ENCODE results near the gene HS6ST3.

Gene HS6ST3

GRCh38 chr13:96415831-96416385 is 326.0 kb downstream of the HS6ST3 start:
- Histone ChIP-seq H3K27me3 (ENCODE audit: control insufficient read depth, insufficient read depth, low read length, poor library complexity, severe bottlenecking) (no peaks in the 10 kb centered on the region), H3K4me3 (ENCODE audit: insufficient read depth, low read depth, low read length) (no peak overlapping the region), H3K4me1 (ENCODE audit: control insufficient read depth, insufficient read depth, low read length) (peaks cover 7% of the 10 kb centered on the region), H3K36me3 (ENCODE audit: control insufficient read depth, insufficient read depth, low read length) (no peaks in the 10 kb centered on the region), H3K9me3 (ENCODE audit: control insufficient read depth, low read length) (no peaks in the 10 kb centered on the region), H3K27ac (ENCODE audit: insufficient read depth, low read depth, low read length, poor library complexity, severe bottlenecking) (no peak overlapping the region)
- WGBS, 2 experiments = 100% methylated on average over 1 of the region's 1 CpG

- Histone ChIP-seq H3K36me3 (ENCODE audit: control insufficient read depth, insufficient read depth, low read length) (no peaks in the 10 kb centered on the region), H3K27ac (ENCODE audit: insufficient read depth, low read depth, low read length, poor library complexity, severe bottlenecking) (no peak overlapping the region), H3K27me3 (ENCODE audit: control insufficient read depth, insufficient read depth, low read length, poor library complexity, severe bottlenecking) (no peaks in the 10 kb centered on the region), H3K4me3 (ENCODE audit: insufficient read depth, low read depth, low read length) (no peak overlapping the region), H3K4me1 (ENCODE audit: control insufficient read depth, insufficient read depth, low read length) (peaks cover 7% of the 10 kb centered on the region), H3K9me3 (ENCODE audit: control insufficient read depth, low read length) (no peaks in the 10 kb centered on the region)
- WGBS, 2 experiments = 96 to 99% methylated on average over 5 of the region's 6 CpGs
These were observed 328.2 kb downstream of the HS6ST3 start for GRCh38 chr13:96417939-96418685.

- no peak overlapping the region for H3K4me3 ChIP-seq (ENCODE audit: insufficient read depth, low read depth, low read length)
- H3K36me3 ChIP-seq (ENCODE audit: control insufficient read depth, insufficient read depth, low read length) = no peaks in the 10 kb centered on the region
- no peak overlapping the region for H3K27ac ChIP-seq (ENCODE audit: insufficient read depth, low read depth, low read length, poor library complexity, severe bottlenecking)
- H3K4me1 ChIP-seq (ENCODE audit: control insufficient read depth, insufficient read depth, low read length) = peaks cover 7% of the 10 kb centered on the region
- no peaks in the 10 kb centered on the region for H3K27me3 ChIP-seq (ENCODE audit: control insufficient read depth, insufficient read depth, low read length, poor library complexity, severe bottlenecking)
- no peaks in the 10 kb centered on the region for H3K9me3 ChIP-seq (ENCODE audit: control insufficient read depth, low read length)
These were observed 331.4 kb downstream of the HS6ST3 start for GRCh38 chr13:96421314-96421713.

GRCh38 chr13:96422002-96422401 is 332.1 kb downstream of the HS6ST3 start:
- Histone ChIP-seq H3K27me3 (ENCODE audit: control insufficient read depth, insufficient read depth, low read length, poor library complexity, severe bottlenecking) (no peaks in the 10 kb centered on the region), H3K27ac (ENCODE audit: insufficient read depth, low read depth, low read length, poor library complexity, severe bottlenecking) (no peak overlapping the region), H3K4me3 (ENCODE audit: insufficient read depth, low read depth, low read length) (no peak overlapping the region), H3K36me3 (ENCODE audit: control insufficient read depth, insufficient read depth, low read length) (no peaks in the 10 kb centered on the region), H3K4me1 (ENCODE audit: control insufficient read depth, insufficient read depth, low read length) (peaks cover 7% of the 10 kb centered on the region), H3K9me3 (ENCODE audit: control insufficient read depth, low read length) (no peaks in the 10 kb centered on the region)
- 88 to 93% methylated on average over 3 to 4 of the region's 4 CpGs for WGBS, 2 experiments

GRCh38 chr13:96426167-96426566 is 336.3 kb downstream of the HS6ST3 start:
- H3K27me3 ChIP-seq (ENCODE audit: control insufficient read depth, insufficient read depth, low read length, poor library complexity, severe bottlenecking) = no peaks in the 10 kb centered on the region
- no peak overlapping the region for H3K27ac ChIP-seq (ENCODE audit: insufficient read depth, low read depth, low read length, poor library complexity, severe bottlenecking)
- no peak overlapping the region for H3K4me3 ChIP-seq (ENCODE audit: insufficient read depth, low read depth, low read length)
- H3K4me1 ChIP-seq (ENCODE audit: control insufficient read depth, insufficient read depth, low read length) = no peaks in the 10 kb centered on the region
- H3K9me3 ChIP-seq (ENCODE audit: control insufficient read depth, low read length) = no peaks in the 10 kb centered on the region
- no peaks in the 10 kb centered on the region for H3K36me3 ChIP-seq (ENCODE audit: control insufficient read depth, insufficient read depth, low read length)
- 85 to 95% methylated on average over 1 to 3 of the region's 3 CpGs for WGBS, 2 experiments

GRCh38 chr13:96428911-96429310 is 339.0 kb downstream of the HS6ST3 start:
- 94 to 96% methylated on average over 5 of the region's 5 CpGs for WGBS, 2 experiments
- H3K4me1 ChIP-seq (ENCODE audit: control insufficient read depth, insufficient read depth, low read length) = no peaks in the 10 kb centered on the region
- no peak overlapping the region for H3K27ac ChIP-seq (ENCODE audit: insufficient read depth, low read depth, low read length, poor library complexity, severe bottlenecking)
- no peaks in the 10 kb centered on the region for H3K36me3 ChIP-seq (ENCODE audit: control insufficient read depth, insufficient read depth, low read length)
- H3K27me3 ChIP-seq (ENCODE audit: control insufficient read depth, insufficient read depth, low read length, poor library complexity, severe bottlenecking) = no peaks in the 10 kb centered on the region
- no peaks in the 10 kb centered on the region for H3K9me3 ChIP-seq (ENCODE audit: control insufficient read depth, low read length)
- no peak overlapping the region for H3K4me3 ChIP-seq (ENCODE audit: insufficient read depth, low read depth, low read length)

GRCh38 chr13:96431044-96431581 is 341.2 kb downstream of the HS6ST3 start:
- no peaks in the 10 kb centered on the region for H3K27me3 ChIP-seq (ENCODE audit: control insufficient read depth, insufficient read depth, low read length, poor library complexity, severe bottlenecking)
- H3K4me3 ChIP-seq (ENCODE audit: insufficient read depth, low read depth, low read length) = no peak overlapping the region
- H3K36me3 ChIP-seq (ENCODE audit: control insufficient read depth, insufficient read depth, low read length) = no peaks in the 10 kb centered on the region
- 86 to 91% methylated on average over 4 of the region's 5 CpGs for WGBS, 2 experiments
- no peaks in the 10 kb centered on the region for H3K4me1 ChIP-seq (ENCODE audit: control insufficient read depth, insufficient read depth, low read length)
- H3K9me3 ChIP-seq (ENCODE audit: control insufficient read depth, low read length) = no peaks in the 10 kb centered on the region
- H3K27ac ChIP-seq (ENCODE audit: insufficient read depth, low read depth, low read length, poor library complexity, severe bottlenecking) = no peak overlapping the region

GRCh38 chr13:96444676-96445075 is 354.8 kb downstream of the HS6ST3 start:
- H3K27ac ChIP-seq (ENCODE audit: insufficient read depth, low read depth, low read length, poor library complexity, severe bottlenecking) = no peak overlapping the region
- no peaks in the 10 kb centered on the region for H3K27me3 ChIP-seq (ENCODE audit: control insufficient read depth, insufficient read depth, low read length, poor library complexity, severe bottlenecking)
- 86 to 87% methylated on average over 1 to 3 of the region's 3 CpGs for WGBS, 2 experiments
- no peaks in the 10 kb centered on the region for H3K36me3 ChIP-seq (ENCODE audit: control insufficient read depth, insufficient read depth, low read length)
- no peaks in the 10 kb centered on the region for H3K9me3 ChIP-seq (ENCODE audit: control insufficient read depth, low read length)
- no peaks in the 10 kb centered on the region for H3K4me1 ChIP-seq (ENCODE audit: control insufficient read depth, insufficient read depth, low read length)
- no peak overlapping the region for H3K4me3 ChIP-seq (ENCODE audit: insufficient read depth, low read depth, low read length)

GRCh38 chr13:96449920-96450319 is 360.0 kb downstream of the HS6ST3 start:
- no peaks in the 10 kb centered on the region for H3K4me1 ChIP-seq (ENCODE audit: control insufficient read depth, insufficient read depth, low read length)
- no peaks in the 10 kb centered on the region for H3K9me3 ChIP-seq (ENCODE audit: control insufficient read depth, low read length)
- H3K27ac ChIP-seq (ENCODE audit: insufficient read depth, low read depth, low read length, poor library complexity, severe bottlenecking) = no peak overlapping the region
- H3K36me3 ChIP-seq (ENCODE audit: control insufficient read depth, insufficient read depth, low read length) = no peaks in the 10 kb centered on the region
- no peaks in the 10 kb centered on the region for H3K27me3 ChIP-seq (ENCODE audit: control insufficient read depth, insufficient read depth, low read length, poor library complexity, severe bottlenecking)
- H3K4me3 ChIP-seq (ENCODE audit: insufficient read depth, low read depth, low read length) = no peak overlapping the region
- WGBS, 2 experiments = 83% methylated on average over 1 of the region's 1 CpG; no CpG with 5 or more reads in 1 of the 2 experiments

GRCh38 chr13:96450326-96451020 is 360.6 kb downstream of the HS6ST3 start:
- H3K27me3 ChIP-seq (ENCODE audit: control insufficient read depth, insufficient read depth, low read length, poor library complexity, severe bottlenecking) = no peaks in the 10 kb centered on the region
- no peaks in the 10 kb centered on the region for H3K9me3 ChIP-seq (ENCODE audit: control insufficient read depth, low read length)
- 95 to 98% methylated on average over 3 to 4 of the region's 4 CpGs for WGBS, 2 experiments
- no peaks in the 10 kb centered on the region for H3K36me3 ChIP-seq (ENCODE audit: control insufficient read depth, insufficient read depth, low read length)
- H3K4me3 ChIP-seq (ENCODE audit: insufficient read depth, low read depth, low read length) = no peak overlapping the region
- H3K4me1 ChIP-seq (ENCODE audit: control insufficient read depth, insufficient read depth, low read length) = no peaks in the 10 kb centered on the region
- no peak overlapping the region for H3K27ac ChIP-seq (ENCODE audit: insufficient read depth, low read depth, low read length, poor library complexity, severe bottlenecking)

Measured in ectodermal cell (in vitro differentiated cells).